ENCODE measurements around the gene TMEM239.

- TF ChIP-seq, protein P1, sequence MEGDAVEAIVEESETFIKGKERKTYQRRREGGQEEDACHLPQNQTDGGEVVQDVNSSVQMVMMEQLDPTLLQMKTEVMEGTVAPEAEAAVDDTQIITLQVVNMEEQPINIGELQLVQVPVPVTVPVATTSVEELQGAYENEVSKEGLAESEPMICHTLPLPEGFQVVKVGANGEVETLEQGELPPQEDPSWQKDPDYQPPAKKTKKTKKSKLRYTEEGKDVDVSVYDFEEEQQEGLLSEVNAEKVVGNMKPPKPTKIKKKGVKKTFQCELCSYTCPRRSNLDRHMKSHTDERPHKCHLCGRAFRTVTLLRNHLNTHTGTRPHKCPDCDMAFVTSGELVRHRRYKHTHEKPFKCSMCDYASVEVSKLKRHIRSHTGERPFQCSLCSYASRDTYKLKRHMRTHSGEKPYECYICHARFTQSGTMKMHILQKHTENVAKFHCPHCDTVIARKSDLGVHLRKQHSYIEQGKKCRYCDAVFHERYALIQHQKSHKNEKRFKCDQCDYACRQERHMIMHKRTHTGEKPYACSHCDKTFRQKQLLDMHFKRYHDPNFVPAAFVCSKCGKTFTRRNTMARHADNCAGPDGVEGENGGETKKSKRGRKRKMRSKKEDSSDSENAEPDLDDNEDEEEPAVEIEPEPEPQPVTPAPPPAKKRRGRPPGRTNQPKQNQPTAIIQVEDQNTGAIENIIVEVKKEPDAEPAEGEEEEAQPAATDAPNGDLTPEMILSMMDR (IDR thresholded peaks at IDR 0.05), result no peak
- TF ChIP-seq POLR2A (IDR thresholded peaks at IDR 0.05), result no peak
These were observed 1.5 kb upstream of the TMEM239 start, which contains the start of gene C20orf141 for GRCh38 chr20:2814587-2815051.

Measured in adrenal gland (tissue), 5 donors.